K562 (cell line): ENCODE data around the gene SFSWAP. TPM values are rescaled to one million over a fixed set of nuclear protein-coding genes. Genes with fewer than 3 reads are reported as not detected.

Experiments
- ASH1L ChIP-seq: fragments of 450-650 bp; IDR thresholded peaks from 2 replicates; pipeline ENCODE4 v1.6.1; 2018; ENCODE audit warnings: borderline replicate concordance, mild to moderate bottlenecking, low read depth; ENCODE audit not compliant: partially characterized antibody
- MXI1 ChIP-seq: IDR thresholded peaks from 2 replicates; pipeline ENCODE4 v1.6.1; 2011; ENCODE audit warnings: low read depth, mild to moderate bottlenecking, improper control_type of control experiment, low read length
- PPARD ChIP-seq: fragments of 250-450 bp; sonication (Bioruptor Pico); IDR thresholded peaks from 2 replicates; pipeline ENCODE4 v1.8.0; 2022; ENCODE audit warnings: inconsistent platforms, mild to moderate bottlenecking, moderate library complexity
- TCF7L2 ChIP-seq: fragments of 150-350 bp; IDR thresholded peaks from 2 replicates; pipeline ENCODE4 v1.6.1; 2016; ENCODE audit warnings: low read depth, mild to moderate bottlenecking, low read length, moderate library complexity
- ZBTB40 ChIP-seq, 2 experiments: fragments of 450-650 bp in 1 of 2; sonication (generic) in 1 of 2; formaldehyde crosslinking in 1 of 2; IDR thresholded peaks; 2 replicates each; pipeline versions ENCODE4 v1.7.1 to v1.9.0; 2016 to 2022; ENCODE audit warnings: inconsistent platforms in 1 of 2, mild to moderate bottlenecking in 1 of 2, missing genetic modification reagents in 1 of 2
- ZNF408 ChIP-seq: fragments of 250-450 bp; sonication (Bioruptor Pico); IDR thresholded peaks from 2 replicates; pipeline ENCODE4 v1.4.0; 2020; ENCODE audit warnings: low read depth, mild to moderate bottlenecking, moderate library complexity
- polyA plus RNA-seq, 8 experiments: library from polyadenylated mRNA; depleted of rRNA in 4 of 8; stranded (reverse) in 5 of 8; unstranded in 3 of 8; fragments of >200 nt; fragmentation: Nextera tagmentation in 2 of 8; fragmentation: Illumina TruSeq in 1 of 8; extraction: Ambion mirVana in 2 of 8; extraction: Trizol in 1 of 8; gene quantifications; 2 replicates each; pipeline versions ENCODE4 v1.2.1 to v1.2.3, GENCODE V29; 2011 to 2014; ENCODE audit warnings: inconsistent platforms in 1 of 8, missing spikeins in 1 of 8
- total RNA-seq, 7 experiments: library from RNA; depleted of rRNA in 6 of 7; stranded (reverse); fragments of >200 nt in 6 of 7; fragmentation: Illumina TruSeq in 2 of 7; extraction: Trizol in 2 of 7; gene quantifications; 2 replicates each; pipeline versions ENCODE4 v1.2.1 to v1.2.3, GENCODE V29; 2011 to 2021; ENCODE audit warnings: low replicate concordance in 1 of 7

Gene SFSWAP
- total and polyA plus RNA-seq, 9 of the 15 experiments (the other 6 are each of a cell fraction or from before 2014, with no cell fraction given), result 2.4 to 60.4 (median 32.6) TPM

DNA sequence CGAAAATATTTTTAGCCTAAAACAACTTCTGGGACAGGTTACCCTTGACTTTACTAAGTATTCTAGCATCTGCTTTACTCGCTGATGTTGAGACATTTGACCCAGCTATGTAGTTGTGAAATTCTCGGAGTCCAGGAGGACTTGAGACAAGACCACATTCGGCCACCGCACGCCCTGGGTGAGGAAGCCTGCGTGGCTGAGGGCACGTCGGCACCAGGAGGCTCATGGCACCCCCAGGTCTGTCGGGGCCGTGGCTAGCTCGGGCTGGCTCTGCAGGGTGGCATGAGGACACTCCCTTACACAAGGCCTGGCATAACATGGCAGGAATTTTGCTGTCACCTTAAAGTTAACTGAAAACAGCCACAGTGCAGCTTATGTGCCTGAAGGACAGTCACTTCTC lies 59.2 kb downstream of the SFSWAP start (continued):
- TF ChIP-seq ZBTB40 (IDR thresholded peaks at IDR 0.05) (no peak), ZBTB40 (CRISPR knock-in tag; IDR thresholded peaks at IDR 0.05) (no peak), MXI1 (no peak), ASH1L (no peak), PPARD (CRISPR knock-in tag) (no peak), ZNF408 (no peak), TCF7L2 (no peak)
